HG03558 (cell line): Measurements from ENCODE around the gene CHRM4.
"Not testable (repeated sequence)": the region's sequence is repeated elsewhere in the genome, so short reads cannot be mapped to it uniquely, and the experiment has no call there.

Experiments used
- ATAC-seq: cut with Tn5 transposase; IDR thresholded peaks from one replicate; pipeline ENCODE4 v1.9.1; 2021; ENCODE audit warnings: moderate number of reproducible peaks; ENCODE audit not compliant: unreplicated experiment; ENCODE audit errors: extremely low read depth

The CHRM4 gene

GRCh38 chr11:46383404-46383758 is 8.2 kb downstream of the CHRM4 start:
- no peak for ATAC-seq

DNA sequence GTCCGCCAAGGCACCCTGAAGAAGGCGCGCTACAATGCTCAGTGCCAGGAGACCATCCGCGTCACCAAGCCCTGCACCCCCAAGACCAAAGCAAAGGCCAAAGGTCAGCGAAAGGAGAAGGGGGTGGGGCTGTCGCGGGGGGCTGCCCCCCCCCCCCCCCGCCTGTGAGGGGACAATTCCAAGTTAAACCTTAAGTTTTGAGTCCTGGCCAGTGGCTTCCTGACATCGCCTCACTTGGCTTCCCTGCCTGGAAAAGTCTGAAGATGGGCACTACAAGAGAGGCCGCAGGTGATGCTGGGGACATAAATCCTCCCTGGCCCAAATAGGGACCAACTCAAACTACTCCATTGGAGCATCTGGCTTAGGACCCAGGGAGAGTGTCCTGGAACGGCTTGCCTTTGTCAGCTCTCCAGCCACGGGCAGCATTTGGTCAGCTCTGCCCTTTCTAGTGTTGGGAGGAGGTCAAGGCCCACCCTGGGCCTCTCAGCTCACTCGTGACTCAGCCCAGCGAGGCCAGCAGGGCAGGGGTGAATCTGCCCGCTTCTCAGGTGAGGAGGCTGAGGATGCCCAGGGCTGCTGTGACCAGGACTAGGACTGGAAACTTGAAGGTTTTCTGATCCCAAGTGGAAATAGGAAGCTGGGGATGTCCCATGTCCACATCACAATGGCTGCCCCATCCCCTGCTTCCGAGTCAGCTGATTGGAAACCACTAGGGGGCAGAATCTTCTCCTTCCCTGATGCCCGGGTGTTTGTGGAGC is 8.8 kb downstream of the CHRM4 start:
- ATAC-seq = no peak

DNA sequence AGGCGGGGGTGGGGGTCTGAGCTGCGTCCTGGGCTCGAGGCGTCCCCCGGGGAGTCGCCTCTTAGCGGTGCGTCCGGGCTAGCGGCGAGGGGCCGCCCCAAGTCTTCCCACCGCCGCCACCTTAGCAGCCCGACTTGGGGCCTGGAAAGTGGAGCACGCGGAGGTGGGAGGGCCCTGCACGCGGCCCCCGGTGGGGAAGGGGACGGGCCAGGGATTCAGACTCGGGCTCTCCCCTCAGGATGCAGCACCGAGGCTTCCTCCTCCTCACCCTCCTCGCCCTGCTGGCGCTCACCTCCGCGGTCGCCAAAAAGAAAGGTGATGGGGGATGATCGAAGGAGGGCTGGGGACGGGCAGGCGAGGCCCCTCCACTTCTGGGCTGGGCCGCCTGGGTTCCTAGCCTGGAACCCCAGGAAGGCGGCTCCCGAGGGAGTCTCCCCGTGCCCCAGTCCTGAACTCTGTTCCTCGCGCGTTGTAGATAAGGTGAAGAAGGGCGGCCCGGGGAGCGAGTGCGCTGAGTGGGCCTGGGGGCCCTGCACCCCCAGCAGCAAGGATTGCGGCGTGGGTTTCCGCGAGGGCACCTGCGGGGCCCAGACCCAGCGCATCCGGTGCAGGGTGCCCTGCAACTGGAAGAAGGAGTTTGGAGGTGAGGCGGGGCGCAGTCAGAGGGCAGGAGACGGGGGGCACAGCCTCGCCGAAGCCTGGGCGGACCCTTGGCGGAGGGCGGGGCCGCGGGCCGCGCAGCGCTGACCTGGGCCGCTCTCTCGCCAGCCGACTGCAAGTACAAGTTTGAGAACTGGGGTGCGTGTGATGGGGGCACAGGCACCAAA is 9.5 kb downstream of the CHRM4 start:
- no peak for ATAC-seq

DNA sequence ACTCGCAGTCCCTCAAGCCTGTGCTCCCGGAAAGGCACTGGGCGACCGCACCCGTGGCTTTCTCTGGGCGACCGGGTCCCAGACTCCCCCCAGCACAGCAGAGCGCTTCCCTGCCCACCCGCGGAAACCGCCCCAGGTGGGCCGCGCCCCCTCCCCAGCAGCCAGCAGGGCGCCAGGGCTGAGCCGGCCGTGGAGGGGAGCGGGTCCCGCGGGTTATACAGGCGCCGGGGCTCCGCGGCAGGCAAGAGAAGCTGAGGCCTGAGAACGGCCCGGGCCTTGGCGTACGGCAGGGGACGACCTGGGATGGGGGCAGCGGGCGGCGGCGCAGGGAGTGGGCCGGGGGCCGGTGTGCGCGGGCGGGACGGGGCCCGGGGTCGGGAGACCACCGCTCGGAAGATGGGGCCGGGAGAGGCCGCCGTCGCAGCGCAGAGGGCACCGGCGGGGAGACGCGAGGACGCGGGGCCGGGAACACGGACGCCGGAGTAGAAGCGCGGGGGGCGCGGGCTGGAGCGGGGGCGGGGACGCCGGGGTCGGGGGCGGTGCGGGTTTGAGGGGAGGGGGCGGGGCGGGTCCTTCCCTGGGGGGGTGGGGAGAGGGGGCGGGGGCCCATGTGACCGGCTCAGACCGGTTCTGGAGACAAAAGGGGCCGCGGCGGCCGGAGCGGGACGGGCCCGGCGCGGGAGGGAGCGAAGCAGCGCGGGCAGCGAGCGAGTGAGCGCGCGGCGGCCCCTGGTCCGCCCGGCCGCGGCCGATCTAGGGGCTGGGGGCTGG is 10.3 kb downstream of the CHRM4 start, which contains the start of gene MDK:
Gene MDK, plus strand, starts transcription at position 622 of the 771 bp plus-strand sequence. CDS start 389 bp downstream, outside the sequence.
- ATAC-seq = no peak

GRCh38 chr11:46380340-46381047 is 11.1 kb downstream of the CHRM4 start:
- no peak for ATAC-seq

GRCh38 chr11:46379482-46380293 is 11.9 kb downstream of the CHRM4 start:
- ATAC-seq = not testable (repeated sequence)

DNA sequence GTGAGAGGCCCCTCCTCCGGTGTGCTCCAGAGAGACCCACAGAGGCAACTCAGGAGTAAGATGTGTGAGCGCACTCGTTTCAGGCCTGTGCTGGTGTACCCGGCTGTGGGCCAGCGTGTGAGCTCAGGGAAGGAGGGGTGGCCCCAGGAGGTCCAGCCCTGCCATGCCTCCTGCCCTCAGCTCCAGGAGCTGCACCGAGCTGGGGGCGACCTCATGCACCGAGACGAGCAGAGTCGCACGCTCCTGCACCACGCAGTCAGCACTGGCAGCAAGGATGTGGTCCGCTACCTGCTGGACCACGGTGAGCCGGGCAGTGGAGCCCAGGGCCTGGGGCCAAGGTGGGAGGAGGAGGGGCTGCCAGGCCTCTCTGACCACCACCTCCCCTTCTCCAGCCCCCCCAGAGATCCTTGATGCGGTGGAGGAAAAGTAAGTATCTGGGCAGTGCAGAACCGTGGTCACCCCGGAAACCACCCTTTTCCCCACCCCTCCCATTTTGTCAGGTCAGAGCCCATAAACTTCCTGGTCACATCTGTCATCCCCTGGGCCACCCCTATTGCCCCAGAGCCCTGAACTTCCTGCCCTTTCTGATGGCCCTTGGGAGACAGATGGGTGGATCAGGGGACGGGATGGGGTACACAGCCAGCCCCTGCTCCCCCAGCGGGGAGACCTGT is 12.6 kb downstream of the CHRM4 start:
- ATAC-seq = no peak

- no peak for ATAC-seq
These were observed 13.3 kb downstream of the CHRM4 start for GRCh38 chr11:46378296-46378695.

GRCh38 chr11:46377831-46378230 is 13.7 kb downstream of the CHRM4 start:
- ATAC-seq = no peak

GRCh38 chr11:46377290-46377689 is 14.3 kb downstream of the CHRM4 start:
- no peak for ATAC-seq

GRCh38 chr11:46376258-46377050 is 15.1 kb downstream of the CHRM4 start:
- no peak for ATAC-seq

DNA sequence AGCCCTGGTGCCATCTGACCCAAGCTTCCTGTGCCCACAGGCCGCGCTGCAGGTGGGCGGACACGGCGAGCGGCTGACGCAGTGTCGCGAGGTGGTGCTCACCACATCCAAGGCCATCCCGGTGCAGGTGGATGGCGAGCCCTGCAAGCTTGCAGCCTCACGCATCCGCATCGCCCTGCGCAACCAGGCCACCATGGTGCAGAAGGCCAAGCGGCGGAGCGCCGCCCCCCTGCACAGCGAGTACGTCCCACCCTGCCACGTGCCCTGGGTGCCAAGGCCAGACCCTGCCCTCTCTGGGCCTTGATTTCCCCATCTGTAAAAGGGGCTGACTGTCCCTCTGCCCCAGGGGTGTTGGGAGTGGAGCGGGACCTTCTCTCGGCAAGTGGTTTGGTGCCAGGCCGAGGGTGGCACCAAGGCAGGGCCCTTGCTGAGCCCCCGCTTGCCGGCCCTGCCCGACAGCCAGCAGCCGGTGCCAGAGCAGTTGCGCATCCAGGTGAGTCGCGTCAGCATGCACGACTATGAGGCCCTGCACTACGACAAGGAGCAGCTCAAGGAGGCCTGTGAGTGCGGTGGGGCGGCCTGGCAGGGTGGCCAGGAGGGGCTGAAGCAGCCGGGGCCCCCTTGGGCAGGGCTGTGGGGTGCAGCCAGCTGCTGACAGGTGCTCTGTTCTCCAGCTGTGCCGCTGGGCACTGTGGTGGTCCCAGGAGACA is 16.0 kb downstream of the CHRM4 start:
- no peak for ATAC-seq

GRCh38 chr11:46374815-46375214 is 16.8 kb downstream of the CHRM4 start:
- ATAC-seq = no peak

GRCh38 chr11:46373787-46374740 is 17.5 kb downstream of the CHRM4 start:
- no peak for ATAC-seq

DNA sequence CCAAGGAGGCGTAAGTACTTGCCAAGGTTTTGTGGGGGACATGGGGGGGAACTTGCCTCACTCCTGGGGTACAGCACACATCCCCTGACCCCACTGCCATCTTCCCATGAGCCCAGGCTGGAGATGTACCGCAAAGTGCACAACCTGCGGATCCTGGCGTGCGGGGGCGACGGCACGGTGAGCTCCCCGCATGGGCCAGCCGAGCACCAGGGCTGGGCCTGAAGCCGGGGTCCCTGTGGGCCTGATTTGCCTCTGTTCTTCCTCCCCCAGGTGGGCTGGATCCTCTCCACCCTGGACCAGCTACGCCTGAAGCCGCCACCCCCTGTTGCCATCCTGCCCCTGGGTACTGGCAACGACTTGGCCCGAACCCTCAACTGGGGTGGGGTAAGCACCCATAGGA is 19.1 kb downstream of the CHRM4 start:
- ATAC-seq = not testable (repeated sequence)

GRCh38 chr11:46372086-46372485 is 19.5 kb downstream of the CHRM4 start:
- ATAC-seq = no peak
